ENCODE data around the gene PRSS27.
"Not testable (repeated sequence)": the region's sequence is repeated elsewhere in the genome, so short reads cannot be mapped to it uniquely, and the experiment has no call there.

PRSS27 gene

GRCh38 chr16:2707368-2708289 lies 12.4 kb downstream of the PRSS27 start:
- DNase-seq, result no peak

GRCh38 chr16:2706611-2707311 lies 13.3 kb downstream of the PRSS27 start:
- DNase-seq, result no peak

GRCh38 chr16:2706085-2706484 lies 13.9 kb downstream of the PRSS27 start:
- no peak for DNase-seq

GRCh38 chr16:2705351-2705750 lies 14.7 kb downstream of the PRSS27 start:
- DNase-seq, result no peak

- no peak for DNase-seq
Measured at GRCh38 chr16:2704983-2705275, 15.1 kb downstream of the PRSS27 start.

- DNase-seq, result no peak
Measured at GRCh38 chr16:2704166-2704982, 15.7 kb downstream of the PRSS27 start.

- no peak for DNase-seq
Measured at GRCh38 chr16:2702871-2703745, 16.9 kb downstream of the PRSS27 start.

- no peak for DNase-seq
Measured at GRCh38 chr16:2702438-2702825, 17.6 kb downstream of the PRSS27 start.

- DNase-seq, result no peak
Measured at GRCh38 chr16:2701713-2702437, 18.1 kb downstream of the PRSS27 start.

GRCh38 chr16:2701272-2701671 lies 18.8 kb downstream of the PRSS27 start:
- DNase-seq, result no peak

- DNase-seq, result no peak
Measured at GRCh38 chr16:2700786-2701185, 19.2 kb downstream of the PRSS27 start.

- no peak for DNase-seq
Measured at GRCh38 chr16:2699791-2700600, 20.0 kb downstream of the PRSS27 start.

GRCh38 chr16:2698965-2699750 lies 20.9 kb downstream of the PRSS27 start:
- no peak for DNase-seq

- no peak for DNase-seq
Measured at GRCh38 chr16:2698103-2698870, 21.7 kb downstream of the PRSS27 start.

GRCh38 chr16:2697401-2697948 lies 22.5 kb downstream of the PRSS27 start:
- no peak for DNase-seq

GRCh38 chr16:2696601-2697250 lies 23.3 kb downstream of the PRSS27 start:
- DNase-seq, result not testable (repeated sequence)

GRCh38 chr16:2692948-2693651 lies 26.9 kb downstream of the PRSS27 start:
- no peak for DNase-seq

Measured in DMS53 (cell line).